SU-DHL-6 (cell line): Measurements from ENCODE around the gene EEF1E1.

Source experiments
- H2AFZ ChIP-seq: fragments of 200-600 bp; sonication (generic); 2 replicates; pipeline ENCODE4 v1.6.1; 2014; ENCODE audit warnings: low read depth, mild to moderate bottlenecking, moderate library complexity, mixed read lengths, antibody characterized with exemption, low read length; ENCODE audit not compliant: severe bottlenecking
- H3F3A ChIP-seq: fragments of 200-600 bp; shearing (Covaris generic); 2 replicates; pipeline ENCODE4 v1.6.0; 2016; ENCODE audit warnings: antibody characterized with exemption, mild to moderate bottlenecking; ENCODE audit not compliant: insufficient read depth
- H3K27ac ChIP-seq: fragments of 200-600 bp; sonication (generic); 2 replicates; pipeline ENCODE4 v1.5.1; 2016; ENCODE audit warnings: low read depth, mild to moderate bottlenecking, low read length, moderate library complexity, mixed read lengths
- H3K27me3 ChIP-seq: fragments of 200-600 bp; sonication (generic), shearing (Covaris generic); 2 replicates; pipeline ENCODE4 v1.6.0; 2014; ENCODE audit warnings: mild to moderate bottlenecking, low read length
- H3K36me3 ChIP-seq: fragments of 200-600 bp; sonication (generic); 2 replicates; pipeline ENCODE4 v1.6.1; 2014; ENCODE audit warnings: mild to moderate bottlenecking, low read length, mixed read lengths
- H3K4me2 ChIP-seq: fragments of 300-600, 200-600 bp; shearing (Covaris generic), sonication (generic); 2 replicates; pipeline ENCODE4 v1.6.0; 2014; ENCODE audit warnings: low read length, low read depth, mild to moderate bottlenecking; ENCODE audit not compliant: poor library complexity, severe bottlenecking
- H3K4me3 ChIP-seq: fragments of 200-600 bp; sonication (generic); 2 replicates; pipeline ENCODE4 v1.5.1; 2014; ENCODE audit warnings: antibody characterized with exemption, low read length, mild to moderate bottlenecking, mixed read lengths; ENCODE audit not compliant: insufficient read depth, poor library complexity, severe bottlenecking
- H3K79me2 ChIP-seq: fragments of 200-600 bp; sonication (generic); 2 replicates; pipeline ENCODE4 v1.6.1; 2014; ENCODE audit warnings: mild to moderate bottlenecking, low read length, moderate library complexity; ENCODE audit not compliant: insufficient read depth
- H3K9ac ChIP-seq: fragments of 200-600 bp; sonication (generic); 2 replicates; pipeline ENCODE4 v1.7.0; 2014; ENCODE audit warnings: mild to moderate bottlenecking, low read length
- H3K9me2 ChIP-seq: fragments of 200-600 bp; sonication (generic); replicated peaks from 2 replicates; pipeline ENCODE4 v1.6.1; 2014; ENCODE audit warnings: low read length; ENCODE audit not compliant: insufficient read depth
- H3K9me3 ChIP-seq: fragments of 200-600 bp; sonication (generic); 2 replicates; pipeline ENCODE4 v1.6.1; 2014; ENCODE audit warnings: low read length, mixed read lengths; ENCODE audit not compliant: insufficient read depth
- H4K20me1 ChIP-seq: fragments of 200-600 bp; sonication (generic); 2 replicates; pipeline ENCODE4 v1.6.1; 2014; ENCODE audit warnings: low read depth, mild to moderate bottlenecking, antibody characterized with exemption, low read length, moderate library complexity, mixed read lengths
- CTCF ChIP-seq: fragments of 200-600 bp; sonication (generic); IDR thresholded peaks from one replicate; pipeline ENCODE4 v1.5.1; 2017; ENCODE audit warnings: antibody characterized with exemption, mild to moderate bottlenecking, low read length, moderate library complexity; ENCODE audit not compliant: insufficient read depth, poor library complexity, severe bottlenecking
- EZH2phosphoT487 ChIP-seq: fragments of 200-600 bp; sonication (generic), shearing (Covaris generic); conservative IDR thresholded peaks from 2 replicates; pipeline ENCODE4 v1.6.1; 2018; ENCODE audit warnings: mild to moderate bottlenecking, antibody characterized with exemption, low read length, moderate library complexity, mixed read lengths

The EEF1E1 gene

GRCh38 chr6:8102122-8102958 lies at the start of gene EEF1E1:
Gene EEF1E1 (minus strand): TSS chr6:8102548. CDS start chr6:8102521, 27 bp downstream.
- peak within 1 kb of the TSS; percentile 52 for H3K27ac ChIP-seq
- TF ChIP-seq CTCF: no peak
- TF ChIP-seq EZH2phosphoT487: no peak

GRCh38 chr6:8149350-8149749 lies 47.0 kb upstream of the EEF1E1 start:
- no peak for TF ChIP-seq CTCF
- Histone ChIP-seq H3K79me2 (no peaks in the 10 kb centered on the region), H2AFZ (no peak overlapping the region), H4K20me1 (no peaks in the 10 kb centered on the region), H3K9ac (no peak overlapping the region), H3K4me3 (no peak overlapping the region), H3K9me2 (no peaks in the 10 kb centered on the region), H3K27ac (no peak overlapping the region), H3K36me3 (no peaks in the 10 kb centered on the region), H3K4me2 (no peak overlapping the region), H3K27me3 (no peaks in the 10 kb centered on the region), H3K9me3 (no peaks in the 10 kb centered on the region), H3F3A (no peaks in the 10 kb centered on the region)

More at GRCh38 chr6:8102122-8102958, at the start of gene EEF1E1:
- Histone ChIP-seq H3K36me3 (peaks cover 14% of the 10 kb centered on the region), H3K9me3 (no peaks in the 10 kb centered on the region), H2AFZ (peak within 1 kb of the TSS; percentile 92), H3K4me3 (peak within 1 kb of the TSS; percentile 84), H3K4me2 (peak within 1 kb of the TSS; percentile 71), H3F3A (0 out of 2 replicates have a peak, but pooled peaks cover 3% of the 10 kb centered on the region), H3K9me2 (no peaks in the 10 kb centered on the region), H3K9ac (peak within 1 kb of the TSS; percentile 74), H3K27me3 (no peaks in the 10 kb centered on the region), H3K79me2 (peaks cover 49% of the 10 kb centered on the region), H4K20me1 (peaks cover 13% of the 10 kb centered on the region)

- H3K79me2 ChIP-seq: no peaks in the 10 kb centered on the region
- no peaks in the 10 kb centered on the region for H4K20me1 ChIP-seq
- no peak overlapping the region for H3K27ac ChIP-seq
- no peak for TF ChIP-seq CTCF
- TF ChIP-seq EZH2phosphoT487: no peak
- no peak overlapping the region for H3K4me2 ChIP-seq
- no peaks in the 10 kb centered on the region for H3F3A ChIP-seq
- no peak overlapping the region for H3K4me3 ChIP-seq
- no peaks in the 10 kb centered on the region for H3K36me3 ChIP-seq
- H3K9me2 ChIP-seq: no peaks in the 10 kb centered on the region
- no peak overlapping the region for H3K9ac ChIP-seq
- no peak overlapping the region for H2AFZ ChIP-seq
- H3K9me3 ChIP-seq: no peaks in the 10 kb centered on the region
- no peaks in the 10 kb centered on the region for H3K27me3 ChIP-seq
Measured at GRCh38 chr6:8143945-8144344, 41.6 kb upstream of the EEF1E1 start.
